WTC11 (cell line): ENCODE measurements around the gene CAPNS1.

Source experiments
- ATF3 ChIP-seq: sonication (generic); formaldehyde crosslinking; conservative IDR thresholded peaks from 2 replicates; pipeline ENCODE4 v1.8.1; 2022; ENCODE audit warnings: mild to moderate bottlenecking, missing genetic modification reagents
- CBFB ChIP-seq: sonication (generic); formaldehyde crosslinking; IDR thresholded peaks from 2 replicates; pipeline ENCODE4 v1.8.1; 2022; ENCODE audit warnings: mild to moderate bottlenecking, low read depth, missing genetic modification reagents
- CTCF ChIP-seq: fragments of 200-600 bp; IDR thresholded peaks from 2 replicates; pipeline ENCODE4 v1.8.0; 2022; ENCODE audit warnings: antibody characterized with exemption
- FOXK1 ChIP-seq: sonication (generic); formaldehyde crosslinking; IDR thresholded peaks from 2 replicates; pipeline ENCODE4 v1.8.0; 2022; ENCODE audit warnings: mild to moderate bottlenecking, moderate library complexity, missing genetic modification reagents
- FOXP4 ChIP-seq: sonication (generic); formaldehyde crosslinking; IDR thresholded peaks from 2 replicates; pipeline ENCODE4 v1.8.0; 2022; ENCODE audit warnings: mild to moderate bottlenecking, missing genetic modification reagents
- GABPB1 ChIP-seq: sonication (generic); formaldehyde crosslinking; IDR thresholded peaks from 2 replicates; pipeline ENCODE4 v1.8.1; 2023; ENCODE audit warnings: mild to moderate bottlenecking, missing genetic modification reagents
- MLX ChIP-seq: sonication (generic); formaldehyde crosslinking; IDR thresholded peaks from 2 replicates; pipeline ENCODE4 v1.8.1; 2023; ENCODE audit warnings: mild to moderate bottlenecking, missing genetic modification reagents, moderate library complexity
- MXD4 ChIP-seq: fragments of 250-450 bp; sonication (Bioruptor Pico); IDR thresholded peaks from 2 replicates; pipeline ENCODE4 v1.8.0; 2021; ENCODE audit warnings: mild to moderate bottlenecking, moderate library complexity, borderline replicate concordance
- NR1H2 ChIP-seq: sonication (generic); formaldehyde crosslinking; IDR thresholded peaks from 2 replicates; pipeline ENCODE4 v1.9.0; 2021; ENCODE audit warnings: mild to moderate bottlenecking, moderate library complexity, missing genetic modification reagents
- PREB ChIP-seq: sonication (generic); formaldehyde crosslinking; IDR thresholded peaks from 2 replicates; pipeline ENCODE4 v1.8.1; 2022; ENCODE audit warnings: mild to moderate bottlenecking, missing genetic modification reagents, moderate library complexity, borderline replicate concordance
- ZNF263 ChIP-seq: sonication (generic); formaldehyde crosslinking; IDR thresholded peaks from 2 replicates; pipeline ENCODE4 v1.8.1; 2022; ENCODE audit warnings: low read depth, mild to moderate bottlenecking, moderate library complexity, missing genetic modification reagents
- ZNF416 ChIP-seq: fragments of 250-450 bp; sonication (Bioruptor Pico); IDR thresholded peaks from 2 replicates; pipeline ENCODE4 v1.9.0; 2021; ENCODE audit warnings: mild to moderate bottlenecking, inconsistent platforms

DNA sequence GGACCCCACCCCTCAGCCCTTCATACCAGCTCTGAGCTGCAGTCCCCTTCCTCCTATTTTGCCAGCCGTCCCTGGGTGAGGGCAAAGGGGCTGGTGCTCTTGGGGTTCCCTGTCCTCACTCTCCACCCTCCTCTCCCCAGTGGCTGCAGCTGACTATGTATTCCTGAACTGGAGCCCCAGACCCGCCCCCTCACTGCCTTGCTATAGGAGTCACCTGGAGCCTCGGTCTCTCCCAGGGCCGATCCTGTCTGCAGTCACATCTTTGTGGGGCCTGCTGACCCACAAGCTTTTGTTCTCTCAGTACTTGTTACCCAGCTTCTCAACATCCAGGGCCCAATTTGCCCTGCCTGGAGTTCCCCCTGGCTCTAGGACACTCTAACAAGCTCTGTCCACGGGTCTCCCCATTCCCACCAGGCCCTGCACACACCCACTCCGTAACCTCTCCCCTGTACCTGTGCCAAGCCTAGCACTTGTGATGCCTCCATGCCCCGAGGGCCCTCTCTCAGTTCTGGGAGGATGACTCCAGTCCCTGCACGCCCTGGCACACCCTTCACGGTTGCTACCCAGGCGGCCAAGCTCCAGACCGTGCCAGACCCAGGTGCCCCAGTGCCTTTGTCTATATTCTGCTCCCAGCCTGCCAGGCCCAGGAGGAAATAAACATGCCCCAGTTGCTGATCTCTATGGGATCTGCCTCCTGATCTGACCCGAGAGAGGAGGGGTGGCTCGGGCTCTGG, 10.0 kb downstream of the CAPNS1 start:
- no peak for TF ChIP-seq GABPB1 (CRISPR knock-in tag)
- TF ChIP-seq CTCF, result no peak
- TF ChIP-seq NR1H2 (CRISPR knock-in tag), result no peak
- no peak for TF ChIP-seq PREB (CRISPR knock-in tag)
- no peak for TF ChIP-seq MLX (CRISPR knock-in tag)
- TF ChIP-seq FOXK1 (CRISPR knock-in tag), result no peak
- TF ChIP-seq MXD4 (CRISPR knock-in tag), result no peak
- no peak for TF ChIP-seq ZNF263 (CRISPR knock-in tag)
- no peak for TF ChIP-seq ATF3 (CRISPR knock-in tag)
- no peak for TF ChIP-seq FOXP4
- TF ChIP-seq ZNF416 (CRISPR knock-in tag), result no peak
- no peak for TF ChIP-seq CBFB (CRISPR knock-in tag)
